NOMO-1 treated with DMSO at 0.1 percent for 48 hours (cell line): Measurements from ENCODE around the gene FOS.
A peak's percentile ranks its signal among the peaks of the same experiment; 100 is the strongest.
"Not testable (repeated sequence)": the region's sequence is repeated elsewhere in the genome, so short reads cannot be mapped to it uniquely, and the experiment has no call there.

ENCODE experiments used
- DNase-seq: peaks from one replicate; lab custom pipeline; 2025; ENCODE audit not compliant: unreplicated experiment; lab: John Stamatoyannopoulos, UW

Gene FOS

DNA sequence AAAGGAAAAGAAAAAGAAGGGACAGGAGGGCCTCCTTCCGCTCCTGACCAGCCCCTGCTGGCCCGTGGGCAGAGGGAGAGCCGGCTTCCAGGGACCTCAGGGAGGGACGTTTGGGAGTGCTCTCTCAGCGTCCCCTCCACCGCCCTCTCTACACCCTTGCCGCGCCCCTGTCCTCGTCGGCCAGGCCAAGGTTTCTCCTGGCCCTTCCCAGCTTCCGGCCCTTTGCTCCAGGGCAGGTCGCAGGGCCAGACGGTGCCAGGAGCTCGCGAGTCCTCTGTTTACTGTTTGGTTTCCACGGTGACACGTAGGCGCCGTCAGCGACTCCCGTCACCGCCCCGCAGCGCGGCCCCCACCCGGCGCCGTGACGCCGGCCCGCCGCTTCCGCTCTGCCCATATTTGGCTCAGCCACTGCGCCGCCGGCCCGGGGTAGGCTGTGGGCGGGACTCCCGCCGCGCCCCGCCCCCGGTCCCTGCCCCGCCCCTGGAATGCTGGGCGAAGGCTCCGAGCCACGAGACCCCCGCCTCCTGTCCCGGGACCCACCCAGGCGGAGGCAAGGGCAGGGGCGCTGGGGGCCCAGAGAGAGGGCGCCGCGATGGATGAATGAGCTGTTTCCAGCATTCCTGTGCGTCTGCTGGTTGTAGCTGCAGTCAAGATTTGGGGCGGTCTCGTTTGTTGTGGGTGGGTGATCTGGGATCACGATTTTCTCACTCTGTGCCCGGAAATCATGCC is 15.5 kb downstream of the FOS start:
- DNase-seq, result peak; percentile 94

DNA sequence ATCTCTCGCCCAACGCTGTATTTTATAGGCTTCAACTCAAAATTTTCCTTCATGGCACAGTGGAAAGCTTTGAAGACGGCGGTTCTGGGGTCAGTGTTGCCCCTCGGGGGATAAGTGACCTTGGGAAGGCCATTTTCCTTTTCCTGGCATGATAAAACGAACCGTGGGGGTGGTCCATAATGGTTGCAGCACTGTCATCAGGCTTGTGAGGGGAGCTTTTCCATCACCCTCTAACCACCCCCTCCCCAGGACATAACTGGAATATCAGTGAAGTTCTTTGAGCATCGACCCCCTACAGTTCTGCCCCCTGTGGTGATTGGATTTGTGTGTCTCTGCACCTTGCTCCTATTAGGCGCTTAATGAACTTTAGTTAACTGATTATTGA is 16.0 kb downstream of the FOS start:
- DNase-seq, result no peak

DNA sequence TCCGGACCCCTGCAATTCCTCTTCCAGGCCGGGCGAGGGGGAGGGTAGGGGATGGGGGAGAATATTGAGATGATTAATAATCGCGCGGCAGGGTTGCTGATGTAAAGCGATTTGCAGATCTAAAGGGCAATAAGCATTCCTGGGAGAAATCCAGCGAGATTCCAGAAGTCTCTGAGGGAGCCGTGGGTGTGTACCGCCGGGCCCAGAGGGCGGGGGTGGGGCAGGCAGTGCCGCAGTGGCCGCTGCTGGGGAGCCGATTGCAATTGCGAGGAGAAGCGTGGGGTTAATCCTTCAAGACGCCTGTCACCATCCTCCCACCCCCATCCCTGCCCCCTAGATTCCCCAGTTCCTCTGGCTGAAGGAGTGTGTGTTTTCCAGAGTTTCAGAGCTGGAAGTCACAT is 16.4 kb downstream of the FOS start:
- DNase-seq, result peak; percentile 27

DNA sequence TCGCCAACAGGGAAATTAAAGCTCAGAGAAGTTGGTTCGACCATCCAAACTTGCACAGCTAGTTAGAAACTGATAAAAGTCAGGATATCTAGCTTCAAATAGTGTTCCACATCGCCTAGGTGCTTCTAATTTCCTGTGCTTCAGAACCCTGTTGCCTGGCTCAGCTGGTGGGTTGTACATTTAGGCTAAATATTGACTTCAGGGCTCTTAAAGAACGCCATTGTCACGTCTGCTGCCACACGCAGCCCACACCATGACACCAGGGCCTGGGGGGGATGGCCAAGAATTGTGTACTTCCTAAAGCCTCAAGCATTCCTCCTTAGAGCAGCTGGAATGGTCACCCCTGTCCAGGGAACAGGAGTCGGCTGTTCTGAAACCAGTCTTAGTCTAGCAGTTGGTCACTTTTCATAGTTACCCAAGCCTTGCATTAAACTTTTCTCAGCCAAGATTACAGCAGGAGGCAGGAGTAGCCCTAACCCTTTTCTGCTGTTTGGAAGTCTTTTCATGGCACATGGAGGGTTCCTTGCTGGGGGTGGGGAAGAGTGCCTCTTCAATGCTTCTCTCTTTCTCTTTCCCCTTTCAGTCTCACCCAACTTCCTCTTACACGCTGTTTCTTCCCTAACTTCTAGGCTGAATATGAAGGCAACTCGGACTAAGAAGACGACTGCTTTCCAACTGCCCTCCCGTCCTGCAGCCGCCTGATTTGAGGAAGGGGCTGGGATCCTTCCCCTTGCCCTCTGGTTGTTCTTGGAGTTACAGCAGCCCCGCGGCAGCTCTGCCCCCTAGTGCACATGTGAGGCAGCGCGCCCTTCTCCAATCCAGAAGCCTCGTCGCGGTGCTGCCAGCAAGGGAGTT is 17.1 kb downstream of the FOS start:
- DNase-seq, result peak; percentile 86

DNA sequence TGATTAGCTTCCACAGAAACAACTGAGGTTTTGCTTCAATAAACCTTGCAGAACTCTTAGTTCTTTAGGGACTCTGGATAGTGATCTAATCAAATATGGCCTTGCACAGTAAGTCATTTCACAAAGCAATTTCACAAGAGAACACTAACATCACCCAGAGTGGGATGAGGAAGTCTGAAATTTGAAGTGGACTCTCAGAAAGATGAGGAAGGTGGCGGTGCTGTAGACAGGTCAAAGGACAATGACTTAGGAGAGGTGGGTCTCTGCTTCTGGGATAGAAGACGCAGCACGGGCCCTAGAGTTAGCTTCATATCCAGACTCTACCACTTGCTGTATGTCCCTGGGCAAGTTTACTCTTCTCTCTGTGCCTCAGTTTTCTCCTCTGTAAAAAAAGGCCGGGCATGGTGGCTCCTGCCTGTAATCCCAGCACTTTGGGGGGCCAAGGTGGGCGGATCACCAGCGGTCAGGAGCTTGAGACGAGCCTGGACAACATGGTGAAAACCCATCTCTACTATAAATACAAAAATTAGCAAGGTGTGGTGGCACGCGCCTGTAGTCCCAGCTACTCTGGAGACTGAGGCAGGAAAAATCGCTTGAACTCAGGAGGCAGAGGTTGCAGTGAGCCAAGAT is 18.9 kb downstream of the FOS start:
- peak; percentile 92 for DNase-seq

DNA sequence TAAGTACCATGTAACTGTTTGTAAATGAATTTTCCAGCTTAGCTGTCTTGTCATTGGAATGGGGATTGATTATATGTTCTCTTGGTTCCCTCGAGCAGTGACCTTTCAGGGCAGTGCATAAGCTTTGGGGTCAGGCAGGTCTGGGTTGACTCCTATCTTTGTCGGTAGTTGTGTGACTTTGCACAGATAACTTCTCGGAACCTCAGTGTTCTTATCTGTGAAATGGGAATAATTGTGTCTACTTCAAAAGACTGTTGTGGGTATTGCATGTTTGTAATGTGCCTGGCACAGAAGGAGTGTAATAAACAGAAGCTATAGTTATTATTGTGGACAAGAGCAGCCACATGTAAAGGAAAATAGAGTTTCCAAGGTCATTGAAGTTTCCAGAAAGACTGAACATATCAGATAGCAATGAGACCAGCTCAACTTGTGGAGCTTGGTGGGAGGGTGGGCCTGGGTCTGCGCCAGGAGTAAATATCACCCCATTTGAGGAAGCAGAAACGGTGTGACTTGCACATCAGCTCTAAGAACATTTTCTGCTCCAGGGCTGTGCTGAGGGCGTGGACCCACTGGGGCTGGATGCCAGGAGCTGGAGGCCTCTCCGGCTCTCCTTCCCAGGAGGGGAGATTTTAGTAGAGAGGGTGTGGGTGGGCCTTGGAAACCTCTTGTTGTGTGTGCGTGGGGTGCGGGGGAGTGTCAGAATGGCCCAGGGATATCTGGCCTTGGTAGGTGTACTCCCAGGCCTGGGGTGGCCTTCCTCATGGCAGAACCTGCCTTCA is 19.7 kb downstream of the FOS start:
- peak; percentile 63 for DNase-seq

DNA sequence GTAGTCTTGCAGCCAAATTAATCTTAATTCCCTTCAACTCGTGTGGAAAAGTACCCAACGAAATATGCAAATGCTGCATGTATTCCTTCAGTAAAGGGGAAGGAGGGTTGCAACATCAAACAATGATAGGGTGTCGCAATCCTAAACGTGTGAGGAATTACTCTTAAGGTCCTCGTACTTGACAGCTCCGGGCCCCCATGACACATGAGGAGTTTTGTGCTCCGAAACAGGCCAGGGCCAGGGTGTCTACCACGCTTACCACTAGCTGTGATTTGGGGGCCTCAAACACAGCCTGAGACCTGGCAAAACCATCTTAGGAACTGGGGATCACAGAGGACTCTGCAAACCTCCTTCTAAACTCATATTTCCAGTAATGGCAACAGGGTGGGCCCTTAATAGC is 20.4 kb downstream of the FOS start:
- DNase-seq, result peak; percentile 99

DNA sequence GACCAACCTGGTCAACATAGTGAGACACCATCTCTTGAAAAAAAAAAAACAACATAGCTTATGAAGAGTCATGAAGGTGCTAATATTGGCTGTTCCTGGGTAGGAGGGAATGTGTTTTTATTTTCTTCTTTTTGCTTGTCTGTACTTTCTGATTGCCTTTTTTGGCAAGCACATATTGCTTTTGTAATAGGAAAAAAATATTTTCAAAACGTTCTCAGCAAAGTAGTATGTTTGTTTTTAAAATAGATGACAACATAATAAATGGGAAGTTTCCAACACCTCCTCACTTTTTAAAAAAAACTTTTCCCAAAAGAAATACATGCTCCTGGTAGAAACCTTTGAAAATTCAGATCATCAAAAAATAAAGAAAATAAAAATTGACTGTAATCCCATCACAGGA is 20.9 kb downstream of the FOS start:
- DNase-seq, result no peak

DNA sequence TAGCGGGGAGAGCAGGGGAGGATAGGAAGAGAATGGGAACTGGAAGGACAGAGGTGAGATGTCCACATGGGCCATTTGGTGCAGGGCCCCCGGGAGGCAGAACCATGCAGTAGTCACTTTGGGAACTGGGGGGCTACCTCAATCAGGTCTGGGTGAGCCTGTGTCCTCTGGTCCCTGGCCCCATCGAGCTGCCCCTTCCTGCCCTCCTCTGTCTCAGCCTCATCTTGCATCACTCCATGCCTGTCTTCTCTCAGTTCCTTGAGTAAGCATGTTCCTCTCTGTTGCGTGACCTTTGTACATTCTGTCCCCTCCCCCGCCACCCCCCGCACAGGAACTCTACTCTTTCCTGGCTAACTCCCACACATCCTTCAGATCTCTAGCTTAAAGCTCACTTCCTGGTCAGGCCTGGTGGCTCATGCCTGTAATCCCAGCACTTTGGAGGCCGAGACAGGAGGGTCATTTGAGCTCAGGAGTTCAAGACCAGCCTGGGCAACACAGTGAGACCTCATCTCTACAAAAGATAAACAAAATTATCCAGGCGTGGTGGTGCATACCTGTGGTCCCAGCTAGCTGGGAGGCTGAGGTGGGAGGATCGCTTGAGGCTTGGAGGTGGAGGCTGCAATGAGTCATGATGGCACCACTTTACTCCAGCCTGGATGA is 23.2 kb downstream of the FOS start:
- DNase-seq, result peak; percentile 88

DNA sequence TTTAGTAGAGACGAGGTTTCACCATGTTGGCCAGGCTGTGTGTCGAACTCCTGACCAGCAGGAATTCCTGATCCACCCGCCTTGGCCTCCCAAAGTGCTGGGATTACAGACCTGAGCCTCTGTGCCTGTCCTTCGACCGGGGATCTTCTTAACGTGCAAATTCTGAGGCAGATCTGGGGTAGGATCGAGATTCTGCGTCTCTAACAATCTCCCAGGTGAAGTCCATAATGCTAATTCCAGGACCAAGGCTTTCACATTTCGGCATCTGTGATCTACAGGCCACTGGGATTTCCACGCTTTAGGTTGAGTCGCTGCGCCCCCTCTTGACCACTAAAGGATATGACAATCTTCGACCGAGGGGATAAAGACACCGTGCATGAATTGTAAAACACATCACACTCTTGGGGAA is 24.8 kb downstream of the FOS start:
- peak; percentile 89 for DNase-seq

DNA sequence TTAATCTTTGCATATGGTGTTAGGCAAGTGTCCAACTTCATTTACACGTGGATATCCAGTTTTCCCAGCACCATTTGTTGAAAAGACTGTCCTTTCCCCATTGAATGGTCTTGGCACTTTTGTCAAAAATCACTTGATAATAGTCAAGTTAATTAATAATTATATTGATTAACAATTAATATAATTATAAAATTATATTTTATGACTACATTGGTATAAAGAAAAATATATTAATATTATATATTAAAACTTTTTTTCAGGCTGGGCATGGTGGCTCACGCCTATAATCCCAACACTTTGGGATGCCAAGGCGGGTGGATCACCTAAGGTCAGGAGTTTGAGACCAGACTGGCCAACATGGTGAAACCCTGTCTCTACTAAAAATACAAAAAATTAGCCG is 27.8 kb downstream of the FOS start:
- not testable (repeated sequence) for DNase-seq

DNA sequence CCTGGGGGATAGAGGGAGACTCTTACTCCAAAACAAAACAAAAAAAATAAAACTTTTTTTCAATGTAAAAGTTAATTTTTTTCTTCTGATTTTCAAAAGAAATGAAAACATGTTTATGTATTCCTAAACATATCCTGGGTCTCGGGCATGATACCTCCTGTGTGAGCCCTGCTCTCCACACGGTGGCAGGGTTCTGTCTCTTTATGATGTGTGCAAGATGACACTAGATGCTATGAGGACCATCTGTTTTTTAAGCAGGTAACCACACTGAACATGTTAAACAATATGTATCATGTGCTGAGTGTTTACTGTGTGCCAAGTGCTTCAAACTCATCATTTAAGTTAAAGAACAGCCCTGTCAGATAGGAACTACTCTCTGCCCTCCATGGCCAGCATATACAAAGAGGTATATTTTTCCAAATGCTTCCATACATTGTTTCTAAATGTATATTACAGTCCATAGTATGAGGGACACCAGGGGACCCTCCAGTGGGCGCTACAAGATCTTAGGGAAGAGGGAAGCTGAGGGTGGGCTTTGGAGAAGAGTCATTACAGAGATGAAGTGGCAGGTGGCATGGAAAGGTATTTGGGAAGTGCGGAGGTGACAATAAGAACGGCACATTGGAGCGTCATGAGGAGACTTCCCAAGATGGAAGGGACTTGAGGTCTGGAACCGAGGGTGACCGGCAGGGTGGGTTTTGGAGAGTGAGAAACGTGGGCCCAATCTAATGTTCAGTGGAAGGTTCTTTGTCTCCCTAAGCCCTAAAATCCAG is 28.5 kb downstream of the FOS start:
- peak; percentile 61 for DNase-seq

DNA sequence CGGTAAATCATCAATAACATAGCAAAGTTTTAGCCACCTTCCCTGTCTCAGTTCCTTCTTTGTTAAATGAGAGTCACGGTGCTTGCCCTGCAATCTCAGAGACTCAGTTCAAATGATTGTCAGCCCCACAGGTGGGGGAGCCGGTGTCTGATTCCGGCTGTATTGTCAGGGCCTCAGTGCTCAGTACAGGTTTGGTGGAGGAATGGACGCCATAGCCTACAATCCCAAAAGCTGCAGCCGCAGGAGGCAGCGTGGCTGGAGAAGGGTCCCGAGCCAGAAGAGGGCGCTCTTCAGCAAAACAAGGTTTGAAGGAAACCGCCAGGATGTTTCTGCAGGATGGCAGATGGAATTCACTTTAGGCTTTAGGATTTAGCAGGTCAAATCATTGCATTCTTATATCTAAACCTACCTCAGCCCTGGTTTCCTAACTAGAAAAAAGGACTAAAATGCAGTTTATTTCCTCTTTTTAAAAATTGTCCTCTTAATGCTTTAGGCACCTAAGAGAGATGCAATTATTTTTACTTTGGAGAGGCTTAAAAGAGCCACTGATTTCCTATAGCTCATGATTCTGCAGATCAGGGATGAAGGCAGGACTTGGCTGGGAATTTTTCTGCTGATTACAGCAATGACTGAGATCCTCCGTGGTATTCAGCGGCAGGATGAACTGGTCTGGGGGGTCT is 29.2 kb downstream of the FOS start:
- peak; percentile 67 for DNase-seq

DNA sequence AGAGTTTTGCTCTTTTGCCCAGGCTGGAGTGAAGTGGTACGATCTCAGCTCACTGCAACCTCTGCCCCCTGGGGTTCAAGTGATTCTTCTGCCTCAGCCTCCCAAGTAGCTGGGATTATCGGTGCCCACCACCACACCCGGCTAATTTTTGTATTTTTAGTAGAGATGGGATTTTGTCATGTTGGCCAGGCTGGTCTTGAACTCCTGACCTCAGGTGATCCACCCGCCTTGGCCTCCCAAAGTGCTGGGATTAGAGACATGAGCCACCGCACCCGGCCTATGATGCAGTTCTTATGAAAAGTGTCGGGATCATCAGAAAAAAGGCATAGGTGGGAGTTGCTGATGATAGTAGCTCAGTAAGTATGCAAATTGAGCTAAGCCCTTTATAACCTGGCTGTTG is 30.4 kb downstream of the FOS start:
- DNase-seq, result not testable (repeated sequence)

DNA sequence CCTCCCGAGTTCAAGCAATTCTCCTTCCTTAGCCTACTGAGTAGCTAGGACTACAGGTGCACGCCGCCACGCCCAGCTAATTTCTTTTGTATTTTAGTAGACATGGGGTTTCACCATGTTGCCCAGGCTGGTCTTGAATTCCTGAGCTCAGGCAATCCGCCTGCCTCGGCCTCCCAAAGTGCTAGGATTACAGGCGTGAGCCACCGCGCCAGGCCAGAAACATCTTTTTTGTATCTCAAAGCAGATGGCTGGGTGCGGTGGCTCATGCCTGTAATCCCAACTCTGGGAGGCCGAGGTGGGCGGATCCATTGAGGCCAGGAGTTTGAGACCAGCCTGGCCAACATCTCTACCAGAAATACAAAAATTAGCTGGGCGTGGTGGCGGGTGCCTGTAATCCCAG is 30.9 kb downstream of the FOS start:
- DNase-seq, result not testable (repeated sequence)

DNA sequence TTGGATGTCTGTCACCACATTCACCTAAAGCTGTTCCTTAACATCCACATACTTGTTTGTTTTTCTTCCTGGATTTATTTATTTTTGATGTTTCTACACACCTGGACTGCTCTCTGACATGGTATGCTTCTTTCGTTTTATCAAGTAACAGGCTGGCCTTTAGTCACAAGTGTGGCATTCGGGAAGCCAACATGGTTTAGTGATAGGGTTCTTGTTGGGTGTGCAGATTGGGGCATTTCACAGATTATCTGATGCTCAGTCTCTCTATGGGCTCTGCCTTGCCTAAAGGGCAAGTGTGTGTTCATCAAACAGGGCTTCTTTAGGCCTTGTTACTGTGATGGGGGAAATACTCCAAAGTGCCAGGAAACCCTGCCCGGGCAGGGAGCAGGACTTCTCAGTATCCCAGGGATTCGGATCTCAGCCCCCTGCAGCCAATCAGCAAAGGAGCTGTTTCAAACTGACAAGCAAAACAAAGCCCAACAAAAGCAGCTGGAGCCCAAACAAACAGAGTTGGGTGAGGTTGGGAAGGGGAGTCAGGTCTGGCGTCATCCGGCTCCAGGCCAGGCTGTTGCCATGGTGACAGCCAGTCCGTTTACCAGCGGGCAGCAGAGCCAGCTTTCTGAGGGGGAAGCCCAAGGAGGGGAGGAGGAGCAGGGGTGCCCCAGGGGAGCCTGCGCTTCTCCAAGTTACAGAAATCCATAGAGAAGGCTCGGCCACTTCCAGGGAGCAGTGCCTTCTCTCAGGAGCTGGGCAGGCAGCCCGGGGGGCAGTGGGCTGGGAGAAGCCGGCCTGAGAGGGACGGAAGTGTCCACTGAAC is 31.9 kb downstream of the FOS start:
- no peak for DNase-seq

DNA sequence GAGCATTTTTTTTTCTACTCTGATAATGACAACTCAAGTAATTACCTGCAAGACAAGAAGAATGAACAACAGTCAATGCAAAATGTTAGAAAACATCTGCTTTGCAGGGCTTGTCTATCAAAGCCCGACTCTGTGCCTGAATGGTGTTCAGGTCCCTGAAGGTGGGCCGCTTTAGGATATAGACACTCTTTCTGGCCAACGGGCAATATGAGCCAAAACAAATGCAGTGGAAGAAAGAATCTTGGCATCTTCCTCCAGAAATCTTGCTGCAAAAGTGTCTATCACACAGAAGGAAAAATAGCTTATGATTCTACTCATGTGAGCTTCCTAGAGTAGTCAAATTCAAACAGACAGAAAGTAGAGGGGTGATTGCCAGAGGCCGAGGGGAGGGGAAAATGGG is 32.7 kb downstream of the FOS start:
- DNase-seq, result no peak

DNA sequence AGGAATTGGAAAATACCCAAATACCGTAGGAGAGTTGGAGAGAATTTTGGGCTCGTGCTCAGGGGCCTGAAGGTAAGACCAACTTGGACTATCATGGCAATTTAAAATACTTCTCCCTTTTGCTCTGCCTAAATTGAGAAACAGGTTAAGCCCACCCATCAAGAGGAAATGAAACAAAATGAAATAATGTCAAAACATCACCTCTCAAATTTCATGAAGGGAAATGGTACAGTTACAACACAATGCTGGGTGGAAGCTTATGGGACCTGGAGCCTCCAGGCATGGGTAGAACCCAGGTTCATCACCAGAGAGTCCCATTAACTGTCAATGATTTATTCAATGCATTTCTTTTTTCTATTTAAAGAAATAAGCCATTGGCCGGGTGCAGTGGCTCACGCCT is 33.7 kb downstream of the FOS start:
- DNase-seq, result peak; percentile 87

DNA sequence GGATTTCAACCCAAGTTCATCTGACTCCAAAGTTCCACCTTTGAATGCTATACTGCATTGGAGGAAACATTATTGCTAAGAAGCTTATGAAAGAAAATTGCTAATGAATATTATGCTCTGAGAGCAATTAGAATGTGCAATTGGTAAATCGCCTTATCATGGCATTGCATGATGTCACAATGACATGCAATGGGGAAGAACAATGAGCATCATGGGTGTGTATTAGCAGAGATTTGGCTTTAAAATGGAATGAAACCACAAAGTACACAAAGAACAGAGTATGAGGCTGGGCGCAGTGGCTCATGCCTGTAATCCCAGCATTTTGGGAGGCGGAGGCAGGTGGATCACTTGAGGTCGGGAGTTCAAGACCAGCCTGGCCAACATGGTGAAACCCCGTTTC is 34.7 kb downstream of the FOS start:
- no peak for DNase-seq
